Measurements from ENCODE around the gene DYNLT3. TPM values are rescaled to one million over a fixed set of nuclear protein-coding genes. Genes with fewer than 3 reads are reported as not detected.
A peak's percentile ranks its signal among the peaks of the same experiment; 100 is the strongest.

The DYNLT3 gene
- 10 to 100 TPM; 26.8 to 27.5 TPM for total RNA-seq

GRCh38 chrX:37846934-37847732 lies at the start of gene DYNLT3:
Gene DYNLT3, minus strand, starts transcription at chrX:37847571. Its CDS starts 61 bp downstream, at chrX:37847510.
- ATAC-seq (ENCODE audit: low read depth) (peak; percentile 98), DNase-seq (peak; percentile 77)
- peak within 1 kb of the TSS; percentile 79 for H3K4me3 Mint-ChIP-seq
- POLR2A ChIA-PET = no interaction called here
- H3K4me1 Mint-ChIP-seq = peaks cover 5% of the 10 kb centered on the region
- H3K9me3 Mint-ChIP-seq = no peaks in the 10 kb centered on the region
- no peaks in the 10 kb centered on the region for H3K27me3 Mint-ChIP-seq
- H3K36me3 Mint-ChIP-seq = no peaks in the 10 kb centered on the region
- peak within 1 kb of the TSS; percentile 79 for H3K27ac Mint-ChIP-seq

GRCh38 chrX:37896511-37896890 lies 49.1 kb upstream of the DYNLT3 start:
- POLR2A ChIA-PET = no interaction called here
- DNase-seq (no peak), ATAC-seq (ENCODE audit: low read depth) (no peak)
- H3K27me3 Mint-ChIP-seq = peaks cover 4% of the 10 kb centered on the region
- H3K4me1 Mint-ChIP-seq = no peaks in the 10 kb centered on the region
- no peak overlapping the region for H3K27ac Mint-ChIP-seq
- H3K9me3 Mint-ChIP-seq = no peaks in the 10 kb centered on the region
- no peak overlapping the region for H3K4me3 Mint-ChIP-seq
- H3K36me3 Mint-ChIP-seq = no peaks in the 10 kb centered on the region

- ATAC-seq (ENCODE audit: low read depth) (no peak), DNase-seq (no peak)
- Mint-ChIP-seq H3K36me3 (no peaks in the 10 kb centered on the region), H3K9me3 (no peaks in the 10 kb centered on the region), H3K27me3 (peaks cover 2% of the 10 kb centered on the region), H3K27ac (no peak overlapping the region), H3K4me3 (no peak overlapping the region), H3K4me1 (no peaks in the 10 kb centered on the region)
- POLR2A ChIA-PET = no interaction called here
Measured at GRCh38 chrX:37895795-37896510, 48.6 kb upstream of the DYNLT3 start.

GRCh38 chrX:37894725-37895124 lies 47.4 kb upstream of the DYNLT3 start:
- DNase-seq = no peak
- Mint-ChIP-seq H3K4me1 (no peaks in the 10 kb centered on the region), H3K27ac (no peak overlapping the region), H3K4me3 (no peak overlapping the region), H3K36me3 (no peaks in the 10 kb centered on the region), H3K27me3 (no peaks in the 10 kb centered on the region), H3K9me3 (no peaks in the 10 kb centered on the region)
- POLR2A ChIA-PET = no interaction called here
- ATAC-seq (ENCODE audit: low read depth) = no peak

GRCh38 chrX:37888010-37888409 lies 40.6 kb upstream of the DYNLT3 start:
- H3K27me3 Mint-ChIP-seq = no peaks in the 10 kb centered on the region

GRCh38 chrX:37887347-37887746 lies 40.0 kb upstream of the DYNLT3 start:
- Mint-ChIP-seq H3K27me3 (no peaks in the 10 kb centered on the region), H3K4me1 (no peaks in the 10 kb centered on the region), H3K36me3 (no peaks in the 10 kb centered on the region), H3K4me3 (no peak overlapping the region), H3K27ac (no peak overlapping the region), H3K9me3 (no peaks in the 10 kb centered on the region)
- POLR2A ChIA-PET = no interaction called here
- no peak for DNase-seq
- ATAC-seq (ENCODE audit: low read depth) = no peak

More at GRCh38 chrX:37888010-37888409, 40.6 kb upstream of the DYNLT3 start:
- H3K27ac Mint-ChIP-seq = no peak overlapping the region
- DNase-seq = no peak
- no peak for ATAC-seq (ENCODE audit: low read depth)
- no peaks in the 10 kb centered on the region for H3K9me3 Mint-ChIP-seq
- H3K4me3 Mint-ChIP-seq = no peak overlapping the region
- H3K36me3 Mint-ChIP-seq = no peaks in the 10 kb centered on the region
- no peaks in the 10 kb centered on the region for H3K4me1 Mint-ChIP-seq
- POLR2A ChIA-PET = no interaction called here

- peaks cover 4% of the 10 kb centered on the region for H3K27me3 Mint-ChIP-seq
- POLR2A ChIA-PET = no interaction called here
- no peaks in the 10 kb centered on the region for H3K36me3 Mint-ChIP-seq
- no peak for ATAC-seq (ENCODE audit: low read depth)
- DNase-seq = no peak
- H3K4me3 Mint-ChIP-seq = no peak overlapping the region
- no peaks in the 10 kb centered on the region for H3K9me3 Mint-ChIP-seq
- no peaks in the 10 kb centered on the region for H3K4me1 Mint-ChIP-seq
- H3K27ac Mint-ChIP-seq = no peak overlapping the region
Measured at GRCh38 chrX:37883196-37883595, 35.8 kb upstream of the DYNLT3 start.

- POLR2A ChIA-PET = no interaction called here
Measured at GRCh38 chrX:37879692-37880091, 32.3 kb upstream of the DYNLT3 start.

GRCh38 chrX:37876716-37877115 lies 29.3 kb upstream of the DYNLT3 start:
- no peak overlapping the region for H3K4me3 Mint-ChIP-seq
- POLR2A ChIA-PET = no interaction called here
- H3K36me3 Mint-ChIP-seq = no peaks in the 10 kb centered on the region
- DNase-seq = no peak
- no peak overlapping the region for H3K27ac Mint-ChIP-seq
- no peak for ATAC-seq (ENCODE audit: low read depth)
- H3K27me3 Mint-ChIP-seq = peaks cover 10% of the 10 kb centered on the region
- no peaks in the 10 kb centered on the region for H3K9me3 Mint-ChIP-seq
- no peaks in the 10 kb centered on the region for H3K4me1 Mint-ChIP-seq

More at GRCh38 chrX:37879692-37880091, 32.3 kb upstream of the DYNLT3 start:
- H3K36me3 Mint-ChIP-seq = no peaks in the 10 kb centered on the region
- H3K27ac Mint-ChIP-seq = no peak overlapping the region
- DNase-seq (no peak), ATAC-seq (ENCODE audit: low read depth) (no peak)
- H3K4me1 Mint-ChIP-seq = no peaks in the 10 kb centered on the region
- no peaks in the 10 kb centered on the region for H3K9me3 Mint-ChIP-seq
- H3K27me3 Mint-ChIP-seq = peaks cover 8% of the 10 kb centered on the region
- H3K4me3 Mint-ChIP-seq = no peak overlapping the region

GRCh38 chrX:37875675-37876074 lies 28.3 kb upstream of the DYNLT3 start:
- DNase-seq (no peak), ATAC-seq (ENCODE audit: low read depth) (no peak)
- no peak overlapping the region for H3K4me3 Mint-ChIP-seq
- H3K4me1 Mint-ChIP-seq = no peaks in the 10 kb centered on the region
- POLR2A ChIA-PET = no interaction called here
- H3K9me3 Mint-ChIP-seq = no peaks in the 10 kb centered on the region
- H3K27ac Mint-ChIP-seq = no peak overlapping the region
- peaks cover 10% of the 10 kb centered on the region for H3K27me3 Mint-ChIP-seq
- H3K36me3 Mint-ChIP-seq = no peaks in the 10 kb centered on the region

GRCh38 chrX:37873220-37873619 lies 25.8 kb upstream of the DYNLT3 start:
- H3K4me3 Mint-ChIP-seq = no peak overlapping the region
- ATAC-seq (ENCODE audit: low read depth) = no peak

GRCh38 chrX:37872303-37872655 lies 24.9 kb upstream of the DYNLT3 start:
- Mint-ChIP-seq H3K27me3 (peaks cover 5% of the 10 kb centered on the region), H3K4me3 (no peak overlapping the region), H3K9me3 (peaks cover 3% of the 10 kb centered on the region), H3K27ac (no peak overlapping the region), H3K36me3 (peaks cover 3% of the 10 kb centered on the region), H3K4me1 (peaks cover 2% of the 10 kb centered on the region)
- DNase-seq (no peak), ATAC-seq (ENCODE audit: low read depth) (no peak)
- POLR2A ChIA-PET = no interaction called here

More at GRCh38 chrX:37873220-37873619, 25.8 kb upstream of the DYNLT3 start:
- Mint-ChIP-seq H3K27ac (no peak overlapping the region), H3K36me3 (no peaks in the 10 kb centered on the region), H3K4me1 (no peaks in the 10 kb centered on the region), H3K27me3 (peaks cover 8% of the 10 kb centered on the region), H3K9me3 (no peaks in the 10 kb centered on the region)
- DNase-seq = no peak
- POLR2A ChIA-PET = no interaction called here

GRCh38 chrX:37871626-37872302 lies 24.4 kb upstream of the DYNLT3 start:
- POLR2A ChIA-PET = no interaction called here
- H3K4me3 Mint-ChIP-seq = no peak overlapping the region
- no peak overlapping the region for H3K27ac Mint-ChIP-seq
- ATAC-seq (ENCODE audit: low read depth) (no peak), DNase-seq (no peak)
- H3K9me3 Mint-ChIP-seq = peaks cover 6% of the 10 kb centered on the region
- H3K4me1 Mint-ChIP-seq = peaks cover 2% of the 10 kb centered on the region
- peaks cover 3% of the 10 kb centered on the region for H3K36me3 Mint-ChIP-seq
- H3K27me3 Mint-ChIP-seq = peaks cover 3% of the 10 kb centered on the region
